HG03095 (cell line): ENCODE results near the gene GAP43.
"Not testable (repeated sequence)": the region's sequence is repeated elsewhere in the genome, so short reads cannot be mapped to it uniquely, and the experiment has no call there.

Source experiments
- ATAC-seq: cut with Tn5 transposase; IDR thresholded peaks from one replicate; pipeline ENCODE4 v1.9.1; 2021; ENCODE audit warnings: moderate library complexity; ENCODE audit not compliant: unreplicated experiment

Gene GAP43

GRCh38 chr3:115695090-115695489 lies 71.8 kb downstream of the GAP43 start:
- no peak for ATAC-seq

- no peak for ATAC-seq
These were observed 74.1 kb downstream of the GAP43 start for GRCh38 chr3:115697263-115698053.

DNA sequence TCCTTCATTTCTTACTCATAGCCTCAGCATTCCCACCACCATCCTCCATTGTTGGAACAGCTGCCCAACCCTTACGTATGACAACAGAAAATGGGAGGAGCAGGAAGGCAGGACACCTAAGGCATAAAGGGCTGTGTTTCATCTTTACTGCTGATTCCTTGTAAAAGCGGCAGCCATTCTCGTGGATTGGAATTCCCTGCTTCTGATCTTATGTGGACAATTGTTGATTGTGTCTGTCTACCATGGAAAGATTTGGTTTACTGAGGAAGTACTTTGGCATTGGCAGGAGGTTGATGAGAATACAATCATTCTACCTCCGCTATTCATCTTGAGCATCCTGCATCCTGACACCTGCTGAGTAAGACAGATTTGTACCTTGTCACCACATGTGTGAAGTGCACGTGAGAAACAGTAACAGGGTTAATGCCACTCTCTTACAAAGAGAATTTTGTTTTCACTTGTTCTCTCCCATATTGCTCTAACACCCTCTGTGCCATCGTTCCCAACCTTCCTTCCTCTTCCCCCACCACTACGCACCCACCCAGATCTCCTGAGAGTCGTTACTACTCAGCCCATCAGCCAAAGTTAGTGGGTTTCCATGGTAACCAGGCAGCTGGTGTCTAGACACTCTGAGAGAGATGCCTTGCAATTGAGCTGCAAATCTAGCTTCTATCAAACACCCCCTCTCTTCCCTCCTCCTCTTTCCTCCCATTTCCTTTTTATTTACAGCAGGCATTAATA lies 75.7 kb downstream of the GAP43 start:
- ATAC-seq: no peak

DNA sequence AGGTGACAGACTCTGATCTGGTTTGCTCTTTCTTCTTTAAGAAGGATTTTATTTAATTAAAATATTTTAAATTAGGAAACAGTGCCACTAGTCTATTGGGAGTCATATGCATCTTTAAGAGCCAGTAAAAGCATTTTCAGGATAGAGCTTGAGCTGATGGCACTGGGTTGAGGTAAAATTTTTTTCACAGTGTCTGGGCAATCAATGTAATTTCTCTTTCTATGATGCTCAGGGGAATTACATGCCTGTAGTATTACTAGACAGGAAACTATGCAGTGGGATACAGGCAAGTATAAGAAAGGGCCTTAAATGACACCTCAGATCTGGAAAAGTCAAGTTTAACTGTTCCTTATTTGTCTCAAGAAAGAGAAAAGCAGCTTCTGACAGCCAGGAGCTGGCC lies 76.4 kb downstream of the GAP43 start:
- no peak for ATAC-seq

DNA sequence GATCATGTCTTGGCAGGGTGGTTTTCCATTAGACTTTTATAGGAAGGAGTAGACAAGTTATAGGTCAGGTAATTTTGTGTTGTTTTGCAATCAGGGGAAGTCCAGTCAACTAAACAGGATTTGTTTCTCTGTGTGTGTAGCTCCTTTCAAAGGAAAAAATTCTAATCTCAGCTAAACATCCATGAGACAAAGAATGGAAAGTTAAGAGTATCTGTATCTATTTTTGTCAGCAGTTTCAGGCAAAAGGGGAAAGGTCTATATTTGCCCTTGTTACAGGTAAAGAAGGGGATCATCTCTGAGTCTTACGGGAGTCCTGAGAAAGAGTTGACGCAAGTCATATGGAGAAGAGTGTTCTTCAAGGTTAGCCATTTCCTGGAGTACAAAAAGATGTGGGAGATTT lies 79.3 kb downstream of the GAP43 start:
- no peak for ATAC-seq

- ATAC-seq: no peak
These were observed 81.5 kb downstream of the GAP43 start for GRCh38 chr3:115704661-115705338.

DNA sequence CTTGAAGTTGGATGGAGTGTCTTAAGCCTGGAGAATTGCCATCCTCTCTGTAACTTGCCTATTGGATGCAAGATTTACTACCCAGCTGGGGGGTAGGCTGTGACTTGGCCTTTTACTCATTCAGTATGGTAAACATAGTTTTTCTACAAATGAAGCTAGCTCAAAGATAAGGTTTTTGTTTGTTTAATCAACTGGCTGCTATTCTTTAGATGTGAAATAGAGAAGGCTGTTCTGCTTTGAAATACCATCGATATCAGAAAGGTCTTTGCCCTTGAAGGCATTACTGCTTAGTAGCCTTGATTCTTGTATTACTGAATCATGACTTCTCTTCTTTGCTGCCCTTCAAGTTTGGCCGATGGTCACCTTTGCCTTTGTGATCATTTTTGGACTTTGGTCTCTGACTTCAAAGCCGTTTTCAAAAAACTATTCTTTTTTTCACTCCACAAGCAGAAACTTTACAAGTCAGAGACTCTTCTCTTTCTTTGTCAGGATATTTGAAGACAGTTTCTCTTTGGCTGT lies 83.1 kb downstream of the GAP43 start:
- ATAC-seq: no peak

GRCh38 chr3:115708540-115708939 lies 85.2 kb downstream of the GAP43 start:
- ATAC-seq: no peak

DNA sequence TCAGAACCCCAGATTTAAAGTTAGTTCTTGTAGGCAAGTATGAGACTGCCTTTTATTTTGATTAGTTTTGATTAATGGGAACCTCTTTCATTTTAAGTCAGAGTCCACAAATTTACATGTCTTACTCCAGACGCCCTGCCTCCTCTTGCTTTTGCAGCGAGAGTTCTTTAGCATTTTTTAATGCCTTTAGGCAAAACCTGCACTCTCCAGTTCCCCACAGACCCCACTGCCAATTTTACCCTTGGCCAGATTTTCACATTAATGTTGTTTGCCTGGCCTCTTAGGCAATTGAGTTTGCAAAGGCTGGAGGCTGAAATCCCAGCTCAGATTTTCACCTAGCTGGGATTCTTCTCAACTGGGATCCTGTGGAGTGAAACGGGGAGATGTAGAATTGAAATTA lies 85.8 kb downstream of the GAP43 start:
- no peak for ATAC-seq

GRCh38 chr3:115709931-115710330 lies 86.6 kb downstream of the GAP43 start:
- ATAC-seq: no peak

GRCh38 chr3:115710799-115711198 lies 87.5 kb downstream of the GAP43 start:
- ATAC-seq: no peak

DNA sequence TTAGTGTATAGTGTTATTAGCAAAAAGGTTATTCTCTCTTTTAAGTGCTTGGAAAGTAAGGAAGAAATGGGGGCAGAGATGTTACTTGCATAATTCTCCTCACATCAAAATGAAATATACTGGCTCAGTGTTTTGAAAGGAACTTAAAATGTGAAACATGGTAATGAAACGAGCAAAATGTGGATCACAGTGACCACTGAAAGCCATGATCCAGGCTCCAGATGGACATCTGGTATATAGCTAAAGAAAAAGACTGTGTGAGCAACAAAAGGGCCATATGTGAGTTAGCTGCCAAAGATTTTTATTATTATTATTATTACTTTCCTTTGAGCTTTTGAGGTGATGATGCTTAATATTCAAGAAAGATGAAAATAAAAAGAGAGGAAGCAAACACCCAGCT lies 89.6 kb downstream of the GAP43 start:
- no peak for ATAC-seq

GRCh38 chr3:115713284-115713683 lies 90.0 kb downstream of the GAP43 start:
- ATAC-seq: no peak

- ATAC-seq: no peak
These were observed 92.0 kb downstream of the GAP43 start for GRCh38 chr3:115715241-115715745.

- no peak for ATAC-seq
These were observed 97.7 kb downstream of the GAP43 start for GRCh38 chr3:115720983-115721382.

DNA sequence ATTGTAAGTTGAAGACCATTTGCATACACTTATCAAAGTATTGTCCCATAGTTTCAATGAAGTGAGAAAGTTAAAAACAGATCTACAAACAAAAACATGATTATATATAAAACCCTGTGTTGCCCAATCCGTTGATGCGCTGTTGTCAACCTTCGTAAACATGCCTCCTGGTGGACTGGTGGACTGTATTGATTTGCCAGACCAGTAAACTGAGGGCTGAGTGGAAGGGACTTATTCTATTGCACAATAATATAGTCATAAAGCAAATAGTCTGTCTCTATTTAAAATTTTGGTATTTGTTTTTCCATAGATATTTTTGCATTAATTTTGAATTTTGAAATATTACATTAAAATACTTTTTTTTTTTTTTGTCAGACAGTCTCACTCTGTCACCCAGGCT lies 102.5 kb downstream of the GAP43 start:
- ATAC-seq: no peak

DNA sequence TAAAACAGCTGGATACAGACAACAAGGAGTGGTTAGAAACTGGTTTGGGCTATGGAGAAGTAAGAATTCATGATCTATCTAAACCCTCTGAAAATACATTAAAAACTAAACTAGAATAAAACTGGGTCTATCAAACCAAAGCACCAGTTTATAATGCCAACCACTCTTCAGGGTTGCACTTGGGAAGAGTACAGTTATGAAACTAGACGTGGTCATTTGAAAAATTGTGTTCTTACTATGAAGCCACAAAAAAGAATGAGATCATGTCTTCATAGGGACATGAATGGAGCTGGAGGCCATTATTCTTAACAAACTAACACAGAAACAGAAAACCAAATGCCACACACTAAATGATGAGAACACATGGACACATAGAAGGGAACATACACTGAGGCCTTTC lies 103.8 kb downstream of the GAP43 start:
- ATAC-seq: no peak

- no peak for ATAC-seq
These were observed 104.7 kb downstream of the GAP43 start for GRCh38 chr3:115728013-115728412.

DNA sequence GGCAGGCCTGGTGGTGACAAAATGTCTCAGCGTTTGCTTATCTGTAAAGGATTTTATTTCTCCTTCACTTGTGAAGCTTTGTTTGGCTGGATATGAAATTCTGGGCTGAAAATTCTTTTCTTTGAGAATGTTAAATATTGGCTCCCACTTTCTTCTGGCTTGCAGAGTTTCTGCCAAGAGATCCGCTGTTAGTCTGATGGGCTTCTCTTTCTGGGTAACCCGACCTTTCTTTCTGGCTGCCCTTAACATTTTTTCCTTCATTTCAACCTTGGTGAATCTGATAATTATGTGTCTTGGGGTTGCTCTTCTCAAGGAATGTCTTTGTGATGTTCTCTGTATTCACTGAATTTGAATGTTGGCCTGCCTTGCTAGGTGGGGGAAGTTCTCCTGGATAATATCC lies 113.0 kb downstream of the GAP43 start:
- ATAC-seq: not testable (repeated sequence)

- ATAC-seq: no peak
These were observed 118.3 kb downstream of the GAP43 start for GRCh38 chr3:115741650-115742049.

- ATAC-seq: not testable (repeated sequence)
These were observed 121.2 kb downstream of the GAP43 start for GRCh38 chr3:115744516-115744915.
